Keratinocyte (primary cell): Measurements from ENCODE around the gene ANO3. TPM values are rescaled to one million over a fixed set of nuclear protein-coding genes. Genes with fewer than 3 reads are reported as not detected.

Experiments used
- DNase-seq: peaks from one replicate; pipeline ENCODE4 v3.0.0-alpha.2; 2011; ENCODE audit warnings: low read depth, missing footprints, low spot score
- FAIRE-seq: peaks from 2 replicates; lab custom pipeline; 2011; peaks lifted over from hg19 to GRCh38; lab: Jason Lieb, UNC
- H2AFZ ChIP-seq: 2 replicates; pipeline ENCODE4 v1.6.0; 2012; ENCODE audit warnings: low read length, control low read depth, inconsistent platforms; ENCODE audit not compliant: control insufficient read depth
- H3K27ac ChIP-seq: 2 replicates; pipeline ENCODE4 v1.5.1; 2011; ENCODE audit warnings: low read length; ENCODE audit not compliant: control insufficient read depth, insufficient read depth
- H3K27me3 ChIP-seq: 3 replicates; pipeline ENCODE4 v1.6.0; 2011; ENCODE audit warnings: low read length; ENCODE audit not compliant: control insufficient read depth, insufficient read depth; ENCODE audit errors: extremely low read depth
- H3K36me3 ChIP-seq, 2 experiments: 2 replicates in 1 of 2; 3 replicates in 1 of 2; pipeline ENCODE4 v1.5.1; 2011; ENCODE audit warnings: low read length in 2 of 2, mild to moderate bottlenecking in 1 of 2; ENCODE audit not compliant: control insufficient read depth in 2 of 2, insufficient read depth in 2 of 2; ENCODE audit errors: extremely low read depth in 1 of 2
- H3K4me1 ChIP-seq: 3 replicates; pipeline ENCODE4 v1.5.1; 2011; ENCODE audit warnings: low read length; ENCODE audit not compliant: control insufficient read depth, insufficient read depth; ENCODE audit errors: extremely low read depth
- H3K4me2 ChIP-seq: 3 replicates; pipeline ENCODE4 v1.6.0; 2011; ENCODE audit warnings: low read depth, low read length; ENCODE audit not compliant: control insufficient read depth, insufficient read depth; ENCODE audit errors: extremely low read depth
- H3K4me3 ChIP-seq, 3 experiments: fragments of 200-600 bp in 1 of 3; sonication (generic) in 1 of 3; 2 replicates in 2 of 3; 3 replicates in 1 of 3; pipeline ENCODE4 v1.5.1; 2011 to 2016; ENCODE audit warnings: low read length in 3 of 3, mild to moderate bottlenecking in 3 of 3, control low read depth in 2 of 3, inconsistent platforms in 1 of 3, low read depth in 1 of 3, mixed read lengths in 1 of 3, mixed run types in 1 of 3, moderate library complexity in 1 of 3; ENCODE audit not compliant: control insufficient read depth in 2 of 3, insufficient read depth in 2 of 3; ENCODE audit errors: extremely low read depth in 1 of 3
- H3K79me2 ChIP-seq: 2 replicates; pipeline ENCODE4 v1.6.0; 2012; ENCODE audit warnings: low read length; ENCODE audit not compliant: control insufficient read depth, insufficient read depth
- H3K9ac ChIP-seq: 3 replicates; pipeline ENCODE4 v1.6.0; 2011; ENCODE audit warnings: low read length; ENCODE audit not compliant: control insufficient read depth, insufficient read depth; ENCODE audit errors: extremely low read depth
- H3K9me1 ChIP-seq: 3 replicates; pipeline ENCODE4 v1.6.0; 2011; ENCODE audit warnings: low read length; ENCODE audit not compliant: control insufficient read depth, insufficient read depth; ENCODE audit errors: extremely low read depth
- H3K9me3 ChIP-seq: 2 replicates; pipeline ENCODE4 v1.5.1; 2012; ENCODE audit warnings: low read depth, low read length; ENCODE audit not compliant: control insufficient read depth
- H4K20me1 ChIP-seq: 3 replicates; pipeline ENCODE4 v1.6.0; 2011; ENCODE audit warnings: low read length; ENCODE audit not compliant: control insufficient read depth, insufficient read depth; ENCODE audit errors: extremely low read depth
- CTCF ChIP-seq, 3 experiments: IDR thresholded peaks in 1 of 3; conservative IDR thresholded peaks in 1 of 3; optimal IDR thresholded peaks in 1 of 3; 2 replicates in 2 of 3; 3 replicates in 1 of 3; pipeline versions ENCODE3 to v1.5.1; 2011; ENCODE audit warnings: low read length in 3 of 3, mild to moderate bottlenecking in 3 of 3, moderate library complexity in 2 of 3, control low read depth in 1 of 3, inconsistent platforms in 1 of 3; ENCODE audit not compliant: insufficient read depth in 2 of 3; ENCODE audit errors: extremely low read depth in 1 of 3
- EZH2 ChIP-seq: IDR thresholded peaks from one replicate; pipeline ENCODE4 v1.6.1; 2012; ENCODE audit warnings: inconsistent platforms, mild to moderate bottlenecking, low read length, moderate library complexity
- dilution Hi-C: fragments of 300-500 bp; cut with MboI; formaldehyde crosslinking; loops from one replicate; pipeline ENCODE4 v1.7.0; 2020; ENCODE audit warnings: low sequenced_read_pairs; ENCODE audit not compliant: extremely low pct_ligation_motif_present
- polyA plus RNA-seq, 5 experiments: library from polyadenylated mRNA; depleted of rRNA in 3 of 5; stranded (reverse) in 3 of 5; stranded (forward) in 1 of 5; unstranded in 1 of 5; fragments of >200 nt; gene quantifications; 1 replicate in 1 of 5; 2 replicates in 3 of 5; 3 replicates in 1 of 5; pipeline versions ENCODE4 v1.2.1 to v1.2.3, GENCODE V29; 2011 to 2012; ENCODE audit warnings: missing spikeins in 2 of 5, low read depth in 1 of 5, low replicate concordance in 1 of 5

Gene ANO3
- polyA plus RNA-seq, 1 donor (not counting 4 experiments of a cell fraction or from before 2014, with no cell fraction given): 0.01 TPM

- DNase-seq (no peak), FAIRE-seq (no peak)
- Histone ChIP-seq H3K36me3 (no peaks in the 10 kb centered on the region), H4K20me1 (no peaks in the 10 kb centered on the region), H3K9ac (no peak overlapping the region), H3K9me1 (no peaks in the 10 kb centered on the region), H3K4me2 (no peak overlapping the region), H3K4me1 (no peaks in the 10 kb centered on the region), H3K27ac (no peak overlapping the region), H2AFZ (no peak overlapping the region), H3K9me3 (no peaks in the 10 kb centered on the region), H3K4me3 (no peak overlapping the region), H3K79me2 (no peaks in the 10 kb centered on the region), H3K27me3 (no peaks in the 10 kb centered on the region)
- dilution Hi-C loops: no loop called here
- TF ChIP-seq EZH2 (no peak), CTCF (optimal IDR thresholded peaks at IDR 0.05 in 1 of 3, IDR thresholded peaks at IDR 0.05 in 1 of 3, conservative IDR thresholded peaks at IDR 0.05 in 1 of 3; ENCODE audit: extremely low read depth in 1 of 3, insufficient read depth in 2 of 3, low read length in 3 of 3) (no peak)
These were observed 378.6 kb downstream of the ANO3 start for GRCh38 chr11:26710489-26710888.

GRCh38 chr11:26712497-26712896 is 380.6 kb downstream of the ANO3 start:
- Histone ChIP-seq H3K4me1 (no peaks in the 10 kb centered on the region), H3K4me2 (no peak overlapping the region), H2AFZ (no peak overlapping the region), H3K36me3 (no peaks in the 10 kb centered on the region), H3K9me3 (no peaks in the 10 kb centered on the region), H3K79me2 (no peaks in the 10 kb centered on the region), H3K4me3 (no peak overlapping the region), H4K20me1 (no peaks in the 10 kb centered on the region), H3K9ac (no peak overlapping the region), H3K27me3 (no peaks in the 10 kb centered on the region), H3K27ac (no peak overlapping the region), H3K9me1 (no peaks in the 10 kb centered on the region)
- dilution Hi-C loops: no loop called here
- FAIRE-seq (no peak), DNase-seq (no peak)
- no peak for TF ChIP-seq EZH2
- TF ChIP-seq CTCF (optimal IDR thresholded peaks at IDR 0.05 in 1 of 3, IDR thresholded peaks at IDR 0.05 in 1 of 3, conservative IDR thresholded peaks at IDR 0.05 in 1 of 3; ENCODE audit: extremely low read depth in 1 of 3, insufficient read depth in 2 of 3, low read length in 3 of 3): no peak

Other genes starting within 250 kb of the ANO3 start
- 0.35 to 2.2 TPM (median 1.5 TPM) in 3 replicates for gene MUC15, start 240.1 kb downstream of the ANO3 start, polyA plus RNA-seq